Gastroesophageal sphincter (tissue), 3 donors: ENCODE results near the gene RALGAPB.

Experiments
- EP300 ChIP-seq: sonication (generic); formaldehyde crosslinking; IDR thresholded peaks from one replicate; pipeline ENCODE4 v1.6.1; 2017; ENCODE audit warnings: antibody characterized with exemption, mild to moderate bottlenecking
- POLR2A ChIP-seq, 2 donors: fragments of 450-650 bp; IDR thresholded peaks; one replicate each; pipeline ENCODE4 v1.6.1; 2017; ENCODE audit warnings: antibody characterized with exemption in 2 of 2, mild to moderate bottlenecking in 2 of 2, moderate library complexity in 1 of 2
- TF ChIP-seq, protein P1 (sequence below), 4 experiments: fragments of 200-600 bp in 2 of 4; fragments of 450-650 bp in 2 of 4; sonication (generic) in 1 of 4; IDR thresholded peaks; one replicate each; pipeline ENCODE4 v1.5.1; 2017 to 2019; ENCODE audit warnings: antibody characterized with exemption in 4 of 4, mild to moderate bottlenecking in 2 of 4, moderate library complexity in 2 of 4

DNA sequence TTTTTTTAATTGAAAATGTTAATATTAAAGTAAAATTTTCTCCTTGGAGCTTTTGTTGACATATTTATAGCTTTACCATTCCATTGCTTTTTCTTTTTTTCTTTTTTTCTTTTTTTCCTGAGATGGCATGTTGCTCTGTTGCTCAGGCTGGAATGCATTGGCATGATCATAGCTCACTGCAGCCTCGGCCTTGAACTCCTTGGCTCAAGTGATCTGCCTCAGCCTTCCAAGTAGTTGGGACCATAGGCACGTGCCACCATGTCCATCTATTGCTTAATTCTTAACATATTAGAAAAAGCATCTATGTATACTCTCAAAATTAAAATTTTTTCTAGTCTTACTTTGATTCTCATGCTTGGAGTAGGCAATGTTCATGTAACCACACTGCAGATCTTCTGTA is 43.0 kb downstream of the RALGAPB start:
- TF ChIP-seq, protein P1, sequence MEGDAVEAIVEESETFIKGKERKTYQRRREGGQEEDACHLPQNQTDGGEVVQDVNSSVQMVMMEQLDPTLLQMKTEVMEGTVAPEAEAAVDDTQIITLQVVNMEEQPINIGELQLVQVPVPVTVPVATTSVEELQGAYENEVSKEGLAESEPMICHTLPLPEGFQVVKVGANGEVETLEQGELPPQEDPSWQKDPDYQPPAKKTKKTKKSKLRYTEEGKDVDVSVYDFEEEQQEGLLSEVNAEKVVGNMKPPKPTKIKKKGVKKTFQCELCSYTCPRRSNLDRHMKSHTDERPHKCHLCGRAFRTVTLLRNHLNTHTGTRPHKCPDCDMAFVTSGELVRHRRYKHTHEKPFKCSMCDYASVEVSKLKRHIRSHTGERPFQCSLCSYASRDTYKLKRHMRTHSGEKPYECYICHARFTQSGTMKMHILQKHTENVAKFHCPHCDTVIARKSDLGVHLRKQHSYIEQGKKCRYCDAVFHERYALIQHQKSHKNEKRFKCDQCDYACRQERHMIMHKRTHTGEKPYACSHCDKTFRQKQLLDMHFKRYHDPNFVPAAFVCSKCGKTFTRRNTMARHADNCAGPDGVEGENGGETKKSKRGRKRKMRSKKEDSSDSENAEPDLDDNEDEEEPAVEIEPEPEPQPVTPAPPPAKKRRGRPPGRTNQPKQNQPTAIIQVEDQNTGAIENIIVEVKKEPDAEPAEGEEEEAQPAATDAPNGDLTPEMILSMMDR (IDR thresholded peaks at IDR 0.05): no peak
- TF ChIP-seq POLR2A (IDR thresholded peaks at IDR 0.05) (no peak), EP300 (no peak)
